Fibroblast of lung (primary cell): ENCODE results near the gene MRI1. TPM values are rescaled to one million over a fixed set of nuclear protein-coding genes. Genes with fewer than 3 reads are reported as not detected.

Experiments used
- DNase-seq, 2 donors: peaks; one replicate each; pipeline versions ENCODE4 v3.0.0 to v3.0.0-alpha.2; 2010; ENCODE audit warnings: low read depth in 2 of 2
- H2AFZ ChIP-seq: 2 replicates; pipeline ENCODE4 v1.5.1; 2012; ENCODE audit warnings: low read length, control low read depth, inconsistent platforms
- H3K27ac ChIP-seq: 2 replicates; pipeline ENCODE4 v1.5.1; 2011; ENCODE audit warnings: low read length, control low read depth; ENCODE audit not compliant: insufficient read depth
- H3K27me3 ChIP-seq: 2 replicates; pipeline ENCODE4 v1.5.1; 2011; ENCODE audit warnings: mild to moderate bottlenecking, low read length; ENCODE audit not compliant: control insufficient read depth, insufficient read depth
- H3K36me3 ChIP-seq: 2 replicates; pipeline ENCODE4 v1.5.1; 2011; ENCODE audit warnings: low read length; ENCODE audit not compliant: control insufficient read depth, insufficient read depth
- H3K4me1 ChIP-seq: 2 replicates; pipeline ENCODE4 v1.5.1; 2011; ENCODE audit warnings: low read length; ENCODE audit not compliant: control insufficient read depth, insufficient read depth; ENCODE audit errors: extremely low read depth
- H3K4me2 ChIP-seq: 2 replicates; pipeline ENCODE4 v1.5.1; 2011; ENCODE audit warnings: low read length, control low read depth; ENCODE audit not compliant: insufficient read depth; ENCODE audit errors: extremely low read depth
- H3K4me3 ChIP-seq, 4 experiments: fragments of 200-600 bp in 1 of 4; sonication (generic) in 1 of 4; replicated peaks in 1 of 4; 2 replicates each; pipeline ENCODE4 v1.5.1; 2011 to 2016; ENCODE audit warnings: low read length in 4 of 4, low read depth in 3 of 4, mild to moderate bottlenecking in 3 of 4, control low read depth in 2 of 4, inconsistent platforms in 1 of 4, mixed read lengths in 1 of 4; ENCODE audit not compliant: insufficient read depth in 1 of 4; ENCODE audit errors: control extremely low read depth in 1 of 4
- H3K79me2 ChIP-seq: 2 replicates; pipeline ENCODE4 v1.5.1; 2012; ENCODE audit warnings: mild to moderate bottlenecking, low read length, inconsistent platforms; ENCODE audit not compliant: control insufficient read depth, insufficient read depth
- H3K9ac ChIP-seq: 2 replicates; pipeline ENCODE4 v1.5.1; 2011; ENCODE audit warnings: mild to moderate bottlenecking, low read length, control low read depth; ENCODE audit not compliant: insufficient read depth
- H3K9me3 ChIP-seq: 2 replicates; pipeline ENCODE4 v1.5.1; 2012; ENCODE audit warnings: low read depth, low read length; ENCODE audit not compliant: control insufficient read depth, insufficient read depth
- H4K20me1 ChIP-seq: 2 replicates; pipeline ENCODE4 v1.5.1; 2011; ENCODE audit warnings: low read length; ENCODE audit not compliant: control insufficient read depth, insufficient read depth; ENCODE audit errors: extremely low read depth
- CTCF ChIP-seq, 2 donors: IDR thresholded peaks in 1 of 2; conservative IDR thresholded peaks in 1 of 2; 1 replicate in 1 of 2; 2 replicates in 1 of 2; pipeline ENCODE4 v1.5.1; 2011 to 2012; ENCODE audit warnings: low read length in 2 of 2, control low read depth in 1 of 2, inconsistent platforms in 1 of 2, low read depth in 1 of 2, mild to moderate bottlenecking in 1 of 2
- EZH2 ChIP-seq: IDR thresholded peaks from 2 replicates; pipeline ENCODE4 v1.5.1; 2012; ENCODE audit warnings: low read length, control low read depth, mild to moderate bottlenecking; ENCODE audit errors: missing control alignments
- polyA plus RNA-seq, 2 donors: library from polyadenylated mRNA; depleted of rRNA in 1 of 2; stranded (reverse) in 1 of 2; unstranded in 1 of 2; fragments of >200 nt; gene quantifications; 2 replicates each; pipeline ENCODE4 v1.2.1, GENCODE V29; 2011 to 2012; ENCODE audit warnings: missing spikeins in 1 of 2
- total RNA-seq: library from RNA; depleted of rRNA; stranded (reverse); fragments of >200 nt; gene quantifications from 2 replicates; pipeline ENCODE4 v1.2.1, GENCODE V29; 2014

Gene MRI1
- total and polyA plus RNA-seq, 2 donors (not counting 1 experiment from before 2014, with no cell fraction given), result 17.1 to 17.7 TPM

- H3K27me3 ChIP-seq, result no peaks in the 10 kb centered on the region
- no peaks in the 10 kb centered on the region for H4K20me1 ChIP-seq
- peak overlapping the region; percentile 85 for H3K4me2 ChIP-seq
- H3K27ac ChIP-seq, result peak overlapping the region; percentile 97
- H3K4me1 ChIP-seq, result peaks cover 17% of the 10 kb centered on the region
- no peak overlapping the region for H2AFZ ChIP-seq
- peaks cover 2% of the 10 kb centered on the region for H3K79me2 ChIP-seq
- H3K36me3 ChIP-seq, result no peaks in the 10 kb centered on the region
- H3K4me3 ChIP-seq, result peak overlapping the region; percentile 75 to 91 (median 78)
- H3K9me3 ChIP-seq, result no peaks in the 10 kb centered on the region
- no peak overlapping the region for H3K9ac ChIP-seq
- TF ChIP-seq EZH2 (no peak), CTCF (conservative IDR thresholded peaks at IDR 0.05 in 1 of 2, IDR thresholded peaks at IDR 0.05 in 1 of 2; ENCODE audit: low read depth in 1 of 2, low read length in 2 of 2) (no peak)
- no peak for DNase-seq
Observed at GRCh38 chr19:13732337-13732736, 32.0 kb upstream of the MRI1 start.

- Histone ChIP-seq H4K20me1 (no peaks in the 10 kb centered on the region), H3K4me1 (peaks cover 7% of the 10 kb centered on the region), H3K36me3 (no peaks in the 10 kb centered on the region), H3K9me3 (no peaks in the 10 kb centered on the region), H3K27ac (no peak overlapping the region), H3K9ac (no peak overlapping the region), H2AFZ (no peak overlapping the region), H3K4me3 (no peak overlapping the region), H3K27me3 (no peaks in the 10 kb centered on the region), H3K4me2 (no peak overlapping the region), H3K79me2 (peaks cover 2% of the 10 kb centered on the region)
- TF ChIP-seq EZH2 (no peak), CTCF (conservative IDR thresholded peaks at IDR 0.05 in 1 of 2, IDR thresholded peaks at IDR 0.05 in 1 of 2; ENCODE audit: low read depth in 1 of 2, low read length in 2 of 2) (no peak)
- no peak for DNase-seq
Observed at GRCh38 chr19:13734751-13735150, 29.6 kb upstream of the MRI1 start.

- no peak overlapping the region for H3K4me2 ChIP-seq
Observed at GRCh38 chr19:13738073-13738472, 26.2 kb upstream of the MRI1 start.

More at GRCh38 chr19:13738073-13738472, 26.2 kb upstream of the MRI1 start:
- no peak overlapping the region for H2AFZ ChIP-seq
- DNase-seq, result no peak
- no peaks in the 10 kb centered on the region for H3K27me3 ChIP-seq
- H3K4me1 ChIP-seq, result peaks cover 5% of the 10 kb centered on the region
- no peaks in the 10 kb centered on the region for H4K20me1 ChIP-seq
- no peaks in the 10 kb centered on the region for H3K36me3 ChIP-seq
- no peaks in the 10 kb centered on the region for H3K79me2 ChIP-seq
- no peak overlapping the region for H3K4me3 ChIP-seq
- H3K9ac ChIP-seq, result no peak overlapping the region
- TF ChIP-seq EZH2 (no peak), CTCF (conservative IDR thresholded peaks at IDR 0.05 in 1 of 2, IDR thresholded peaks at IDR 0.05 in 1 of 2; ENCODE audit: low read depth in 1 of 2, low read length in 2 of 2) (no peak)
- no peaks in the 10 kb centered on the region for H3K9me3 ChIP-seq
- no peak overlapping the region for H3K27ac ChIP-seq
